Activated naive CD4-positive, alpha-beta T cell treated with anti-CD3 and anti-CD28 coated beads for 36 hours (primary cell): ENCODE measurements around the gene FMOD. TPM values are rescaled to one million over a fixed set of nuclear protein-coding genes. Genes with fewer than 3 reads are reported as not detected.

Source experiments
- CTCF ChIA-PET: fragments of 350-600 bp; sonication (Branson Sonifier 250); formaldehyde crosslinking; loops from one replicate; lab custom pipeline; 2021; ENCODE audit warnings: antibody characterized with exemption; lab: Charles Lee
- DNase-seq: peaks from one replicate; pipeline ENCODE4 v3.0.0-alpha.2; 2020
- H3K27ac Mint-ChIP-seq: one replicate; pipeline ENCODE4 v1.8.0; 2021; ENCODE audit warnings: mild to moderate bottlenecking, mixed read lengths
- H3K27me3 Mint-ChIP-seq: one replicate; pipeline ENCODE4 v1.8.0; 2021; ENCODE audit warnings: low read depth, mixed read lengths
- H3K36me3 Mint-ChIP-seq: one replicate; pipeline ENCODE4 v1.8.0; 2021; ENCODE audit warnings: low read depth, mixed read lengths
- H3K4me1 Mint-ChIP-seq: one replicate; pipeline ENCODE4 v1.8.0; 2021; ENCODE audit warnings: low read depth, mixed read lengths
- H3K4me3 Mint-ChIP-seq: one replicate; pipeline ENCODE4 v1.8.0; 2021; ENCODE audit warnings: mild to moderate bottlenecking, moderate library complexity, mixed read lengths
- H3K9me3 Mint-ChIP-seq: one replicate; pipeline ENCODE4 v1.8.0; 2021; ENCODE audit warnings: mixed read lengths
- intact Hi-C: fragments of 100-400 bp; cut with micrococcal nuclease; formaldehyde crosslinking; loops from one replicate; pipeline ENCODE4 v1.15.1; 2023
- total RNA-seq, 2 experiments: library from RNA; stranded (reverse); gene quantifications; one replicate each; pipeline ENCODE4 v1.2.3, GENCODE V29; 2021

Gene FMOD
- total RNA-seq, result 1 to 10 TPM; 5.3 to 5.8 TPM

GRCh38 chr1:203351037-203351625, at the start of gene FMOD:
TSS of gene FMOD (minus strand) at chr1:203351122. CDS start at chr1:203348270, 2,852 bp downstream.
- peak within 1 kb of the TSS; percentile 52 for H3K4me3 Mint-ChIP-seq
- H3K27ac Mint-ChIP-seq, result peak within 1 kb of the TSS; percentile 52
- H3K27me3 Mint-ChIP-seq, result peaks cover 11% of the 10 kb centered on the region
- H3K4me1 Mint-ChIP-seq, result peaks cover 11% of the 10 kb centered on the region
- no peaks in the 10 kb centered on the region for H3K9me3 Mint-ChIP-seq
- CTCF ChIA-PET, result interaction anchor here (0.6 to 24.3 kb wide), 7 partner anchors 8 to 153 kb away, joined by 3 to 686 read pairs (median 5); no protein-coding TSS in a partner anchor
- no peaks in the 10 kb centered on the region for H3K36me3 Mint-ChIP-seq
- peak; percentile 38 for DNase-seq
- intact Hi-C loops, result no loop called here

GRCh38 chr1:203396595-203397194, 45.8 kb upstream of the FMOD start:
- intact Hi-C loops, result no loop called here
- Mint-ChIP-seq H3K9me3 (peaks cover 1% of the 10 kb centered on the region), H3K36me3 (no peaks in the 10 kb centered on the region)

GRCh38 chr1:203395751-203396150, 44.8 kb upstream of the FMOD start:
- Mint-ChIP-seq H3K4me1 (no peaks in the 10 kb centered on the region), H3K9me3 (peaks cover 1% of the 10 kb centered on the region), H3K4me3 (no peak overlapping the region), H3K36me3 (no peaks in the 10 kb centered on the region), H3K27me3 (peaks cover 11% of the 10 kb centered on the region), H3K27ac (no peak overlapping the region)
- intact Hi-C loops, result no loop called here
- DNase-seq, result no peak
- CTCF ChIA-PET, result no interaction called here

More at GRCh38 chr1:203396595-203397194, 45.8 kb upstream of the FMOD start:
- CTCF ChIA-PET, result no interaction called here
- H3K27me3 Mint-ChIP-seq, result peaks cover 11% of the 10 kb centered on the region
- no peak overlapping the region for H3K4me3 Mint-ChIP-seq
- no peak for DNase-seq
- H3K4me1 Mint-ChIP-seq, result no peaks in the 10 kb centered on the region
- no peak overlapping the region for H3K27ac Mint-ChIP-seq

- H3K9me3 Mint-ChIP-seq, result peaks cover 1% of the 10 kb centered on the region
- H3K36me3 Mint-ChIP-seq, result no peaks in the 10 kb centered on the region
- intact Hi-C loops, result no loop called here
Measured at GRCh38 chr1:203390298-203390697, 39.4 kb upstream of the FMOD start.

GRCh38 chr1:203388683-203389082, 37.8 kb upstream of the FMOD start:
- Mint-ChIP-seq H3K27ac (no peak overlapping the region), H3K4me3 (no peak overlapping the region), H3K36me3 (no peaks in the 10 kb centered on the region), H3K4me1 (no peaks in the 10 kb centered on the region), H3K27me3 (peaks cover 11% of the 10 kb centered on the region), H3K9me3 (peaks cover 1% of the 10 kb centered on the region)
- CTCF ChIA-PET, result no interaction called here
- no peak for DNase-seq
- intact Hi-C loops, result no loop called here

More at GRCh38 chr1:203390298-203390697, 39.4 kb upstream of the FMOD start:
- no peaks in the 10 kb centered on the region for H3K4me1 Mint-ChIP-seq
- CTCF ChIA-PET, result no interaction called here
- H3K27ac Mint-ChIP-seq, result no peak overlapping the region
- no peak for DNase-seq
- H3K4me3 Mint-ChIP-seq, result no peak overlapping the region
- peaks cover 11% of the 10 kb centered on the region for H3K27me3 Mint-ChIP-seq

- DNase-seq, result no peak
- no peaks in the 10 kb centered on the region for H3K4me1 Mint-ChIP-seq
- CTCF ChIA-PET, result no interaction called here
- no peaks in the 10 kb centered on the region for H3K36me3 Mint-ChIP-seq
- intact Hi-C loops, result no loop called here
- H3K9me3 Mint-ChIP-seq, result no peaks in the 10 kb centered on the region
- peaks cover 3% of the 10 kb centered on the region for H3K27me3 Mint-ChIP-seq
- H3K4me3 Mint-ChIP-seq, result no peak overlapping the region
- no peak overlapping the region for H3K27ac Mint-ChIP-seq
Measured at GRCh38 chr1:203382026-203382425, 31.1 kb upstream of the FMOD start.

- CTCF ChIA-PET, result no interaction called here
- no peak for DNase-seq
- no peaks in the 10 kb centered on the region for H3K9me3 Mint-ChIP-seq
Measured at GRCh38 chr1:203381151-203381751, 30.3 kb upstream of the FMOD start.

GRCh38 chr1:203380420-203381150, 29.7 kb upstream of the FMOD start:
- H3K4me3 Mint-ChIP-seq, result no peak overlapping the region
- CTCF ChIA-PET, result interaction anchor here (0.6 to 2.2 kb wide), 2 partner anchors 113 to 211 kb away, joined by 3 to 7 read pairs; no protein-coding TSS in a partner anchor
- no peaks in the 10 kb centered on the region for H3K4me1 Mint-ChIP-seq
- H3K36me3 Mint-ChIP-seq, result no peaks in the 10 kb centered on the region
- intact Hi-C loops, result no loop called here
- DNase-seq, result no peak
- no peak overlapping the region for H3K27ac Mint-ChIP-seq
- peaks cover 2% of the 10 kb centered on the region for H3K27me3 Mint-ChIP-seq
- no peaks in the 10 kb centered on the region for H3K9me3 Mint-ChIP-seq

More at GRCh38 chr1:203381151-203381751, 30.3 kb upstream of the FMOD start:
- Mint-ChIP-seq H3K27me3 (peaks cover 3% of the 10 kb centered on the region), H3K4me1 (no peaks in the 10 kb centered on the region), H3K27ac (no peak overlapping the region), H3K4me3 (no peak overlapping the region), H3K36me3 (no peaks in the 10 kb centered on the region)
- intact Hi-C loops, result no loop called here

- H3K27ac Mint-ChIP-seq, result no peak overlapping the region
- H3K36me3 Mint-ChIP-seq, result no peaks in the 10 kb centered on the region
- intact Hi-C loops, result no loop called here
- no peaks in the 10 kb centered on the region for H3K27me3 Mint-ChIP-seq
- no peaks in the 10 kb centered on the region for H3K4me1 Mint-ChIP-seq
- H3K9me3 Mint-ChIP-seq, result no peaks in the 10 kb centered on the region
- CTCF ChIA-PET, result interaction anchor here (0.7 to 2.2 kb wide), 3 partner anchors 37 to 113 kb away, joined by 3 to 7 read pairs (median 6); no protein-coding TSS in a partner anchor
- no peak for DNase-seq
- H3K4me3 Mint-ChIP-seq, result no peak overlapping the region
Measured at GRCh38 chr1:203379825-203380224, 28.9 kb upstream of the FMOD start.

- no peaks in the 10 kb centered on the region for H3K9me3 Mint-ChIP-seq
- no peaks in the 10 kb centered on the region for H3K27me3 Mint-ChIP-seq
- no peak for DNase-seq
- H3K36me3 Mint-ChIP-seq, result no peaks in the 10 kb centered on the region
- no peaks in the 10 kb centered on the region for H3K4me1 Mint-ChIP-seq
- no peak overlapping the region for H3K27ac Mint-ChIP-seq
- CTCF ChIA-PET, result interaction anchor here (0.7 to 2.2 kb wide), 4 partner anchors 28 to 111 kb away, joined by 3 to 7 read pairs (median 5); no protein-coding TSS in a partner anchor
- intact Hi-C loops, result no loop called here
- no peak overlapping the region for H3K4me3 Mint-ChIP-seq
Measured at GRCh38 chr1:203378556-203379245, 27.8 kb upstream of the FMOD start.

- no peak for DNase-seq
- no peak overlapping the region for H3K27ac Mint-ChIP-seq
- H3K9me3 Mint-ChIP-seq, result no peaks in the 10 kb centered on the region
- CTCF ChIA-PET, result interaction anchor here (0.6 kb wide), 1 partner anchor 10 kb away, joined by 3 read pairs; no protein-coding TSS in a partner anchor
- H3K4me1 Mint-ChIP-seq, result no peaks in the 10 kb centered on the region
- intact Hi-C loops, result no loop called here
- H3K4me3 Mint-ChIP-seq, result no peak overlapping the region
- H3K36me3 Mint-ChIP-seq, result no peaks in the 10 kb centered on the region
- no peaks in the 10 kb centered on the region for H3K27me3 Mint-ChIP-seq
Measured at GRCh38 chr1:203373991-203374390, 23.1 kb upstream of the FMOD start.

GRCh38 chr1:203373002-203373401, 22.1 kb upstream of the FMOD start:
- H3K36me3 Mint-ChIP-seq, result no peaks in the 10 kb centered on the region
- H3K4me1 Mint-ChIP-seq, result no peaks in the 10 kb centered on the region
- CTCF ChIA-PET, result no interaction called here

More at GRCh38 chr1:203373002-203373401, 22.1 kb upstream of the FMOD start:
- no peak overlapping the region for H3K4me3 Mint-ChIP-seq
- intact Hi-C loops, result no loop called here
- no peak overlapping the region for H3K27ac Mint-ChIP-seq
- DNase-seq, result no peak
- H3K9me3 Mint-ChIP-seq, result no peaks in the 10 kb centered on the region
- no peaks in the 10 kb centered on the region for H3K27me3 Mint-ChIP-seq
